ENCODE data around the gene TENM3. TPM values are rescaled to one million over a fixed set of nuclear protein-coding genes. Genes with fewer than 3 reads are reported as not detected.

The TENM3 gene
- total RNA-seq, 2 experiments from 2014 or later, result not detected

DNA sequence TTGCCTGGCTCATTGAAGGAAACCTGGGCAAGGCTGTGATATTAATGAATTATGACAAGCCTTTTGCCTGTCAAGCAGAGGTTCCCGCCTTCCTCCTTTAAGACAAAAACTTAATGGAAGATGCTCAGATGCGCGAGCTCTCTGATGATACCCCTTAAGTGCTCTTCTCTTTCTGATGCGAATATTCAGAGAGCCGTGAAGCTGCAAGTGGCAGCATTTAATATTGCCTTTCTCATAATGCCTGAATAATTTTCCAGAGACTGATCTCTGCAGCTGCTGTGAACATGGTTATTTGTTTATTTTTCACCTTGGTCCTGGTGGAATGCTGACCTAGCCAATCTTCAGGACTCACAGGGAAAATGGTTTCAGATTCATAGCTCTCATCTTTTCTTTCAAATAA is 251.8 kb downstream of the TENM3 start:
- intact Hi-C loops (cut with micrococcal nuclease; ENCODE audit: unreplicated experiment), result no loop called here
- no peak for TF ChIP-seq EZH2phosphoT487 (IDR thresholded peaks at IDR 0.05; ENCODE audit: borderline replicate concordance, low read depth, low read length)
- TF ChIP-seq, protein P1, sequence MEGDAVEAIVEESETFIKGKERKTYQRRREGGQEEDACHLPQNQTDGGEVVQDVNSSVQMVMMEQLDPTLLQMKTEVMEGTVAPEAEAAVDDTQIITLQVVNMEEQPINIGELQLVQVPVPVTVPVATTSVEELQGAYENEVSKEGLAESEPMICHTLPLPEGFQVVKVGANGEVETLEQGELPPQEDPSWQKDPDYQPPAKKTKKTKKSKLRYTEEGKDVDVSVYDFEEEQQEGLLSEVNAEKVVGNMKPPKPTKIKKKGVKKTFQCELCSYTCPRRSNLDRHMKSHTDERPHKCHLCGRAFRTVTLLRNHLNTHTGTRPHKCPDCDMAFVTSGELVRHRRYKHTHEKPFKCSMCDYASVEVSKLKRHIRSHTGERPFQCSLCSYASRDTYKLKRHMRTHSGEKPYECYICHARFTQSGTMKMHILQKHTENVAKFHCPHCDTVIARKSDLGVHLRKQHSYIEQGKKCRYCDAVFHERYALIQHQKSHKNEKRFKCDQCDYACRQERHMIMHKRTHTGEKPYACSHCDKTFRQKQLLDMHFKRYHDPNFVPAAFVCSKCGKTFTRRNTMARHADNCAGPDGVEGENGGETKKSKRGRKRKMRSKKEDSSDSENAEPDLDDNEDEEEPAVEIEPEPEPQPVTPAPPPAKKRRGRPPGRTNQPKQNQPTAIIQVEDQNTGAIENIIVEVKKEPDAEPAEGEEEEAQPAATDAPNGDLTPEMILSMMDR (conservative IDR thresholded peaks at IDR 0.05; ENCODE audit: low read length), result no peak
- Histone ChIP-seq H3K27ac (ENCODE audit: low read depth, low read length, poor library complexity, severe bottlenecking) (no peak overlapping the region), H3K4me3 (ENCODE audit: low read depth, low read length, poor library complexity, severe bottlenecking) (no peak overlapping the region), H2AFZ (ENCODE audit: low read length) (no peak overlapping the region), H4K20me1 (ENCODE audit: insufficient read depth, low read length) (no peaks in the 10 kb centered on the region), H3K4me2 (ENCODE audit: low read length) (no peak overlapping the region), H3K9me3 (ENCODE audit: low read length) (no peaks in the 10 kb centered on the region), H3K36me3 (ENCODE audit: insufficient read depth, low read length) (no peaks in the 10 kb centered on the region), H3K9me2 (ENCODE audit: insufficient read depth, low read length) (no peaks in the 10 kb centered on the region), H3K4me1 (ENCODE audit: insufficient read depth, low read length, poor library complexity, severe bottlenecking) (no peaks in the 10 kb centered on the region), H3K79me2 (ENCODE audit: insufficient read depth, low read depth, low read length) (no peaks in the 10 kb centered on the region)
- no TSS peak for BruUV-seq (replicated peaks)
- CTCF ChIA-PET (ENCODE audit: unreplicated experiment), result no interaction called here
- POLR2A ChIA-PET, result interaction anchor here (0.6 kb wide), 1 partner anchor 162 kb away, joined by 3 read pairs; no protein-coding TSS in a partner anchor
- no peak for DNase-seq (ENCODE audit: low spot score)

DNA sequence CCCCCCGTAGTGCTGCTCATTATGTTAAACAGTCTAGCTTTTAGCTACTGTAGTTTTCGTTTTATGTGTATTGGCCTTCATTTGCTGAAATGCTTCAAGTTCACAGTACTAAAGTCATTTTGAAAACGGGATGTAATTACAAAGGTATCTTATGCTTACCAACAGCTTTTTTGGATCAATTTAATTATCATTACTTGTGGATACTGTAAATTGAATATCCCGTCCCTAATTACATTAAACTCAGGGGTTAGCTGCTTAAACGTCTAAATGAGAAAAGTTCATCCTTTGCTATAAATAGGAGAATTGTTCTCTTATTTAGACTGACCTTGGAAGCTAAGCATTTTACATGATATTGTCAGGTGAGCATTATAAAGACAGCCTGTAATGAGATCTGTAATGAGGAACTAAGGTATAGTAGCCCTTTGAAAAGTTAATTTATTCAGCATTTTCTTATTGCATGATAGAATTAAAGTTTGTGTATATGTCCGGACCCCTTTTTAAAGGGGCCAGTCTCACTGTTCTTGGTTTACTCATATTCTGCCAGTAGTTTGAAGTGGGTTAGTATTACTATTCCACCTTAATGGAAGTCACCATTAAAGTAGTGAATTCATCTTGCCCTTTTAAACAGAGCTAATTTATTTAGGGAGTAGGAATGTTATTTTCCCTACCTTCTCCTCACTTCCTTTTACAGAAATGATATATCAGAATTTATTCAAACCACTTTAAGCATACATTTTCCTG is 252.6 kb downstream of the TENM3 start:
- no TSS peak for BruUV-seq (replicated peaks)
- Histone ChIP-seq H3K9me3 (ENCODE audit: low read length) (no peaks in the 10 kb centered on the region), H4K20me1 (ENCODE audit: insufficient read depth, low read length) (no peaks in the 10 kb centered on the region), H3K4me2 (ENCODE audit: low read length) (no peak overlapping the region), H3K4me1 (ENCODE audit: insufficient read depth, low read length, poor library complexity, severe bottlenecking) (no peaks in the 10 kb centered on the region), H2AFZ (ENCODE audit: low read length) (no peak overlapping the region), H3K36me3 (ENCODE audit: insufficient read depth, low read length) (no peaks in the 10 kb centered on the region), H3K27ac (ENCODE audit: low read depth, low read length, poor library complexity, severe bottlenecking) (no peak overlapping the region), H3K79me2 (ENCODE audit: insufficient read depth, low read depth, low read length) (no peaks in the 10 kb centered on the region), H3K9me2 (ENCODE audit: insufficient read depth, low read length) (no peaks in the 10 kb centered on the region), H3K4me3 (ENCODE audit: low read depth, low read length, poor library complexity, severe bottlenecking) (no peak overlapping the region)
- POLR2A ChIA-PET, result no interaction called here
- no peak for DNase-seq (ENCODE audit: low spot score)
- CTCF ChIA-PET (ENCODE audit: unreplicated experiment), result no interaction called here
- intact Hi-C loops (cut with micrococcal nuclease; ENCODE audit: unreplicated experiment), result no loop called here
- no peak for TF ChIP-seq EZH2phosphoT487 (IDR thresholded peaks at IDR 0.05; ENCODE audit: borderline replicate concordance, low read depth, low read length)
- TF ChIP-seq, protein P1 (conservative IDR thresholded peaks at IDR 0.05; ENCODE audit: low read length), result no peak

DNA sequence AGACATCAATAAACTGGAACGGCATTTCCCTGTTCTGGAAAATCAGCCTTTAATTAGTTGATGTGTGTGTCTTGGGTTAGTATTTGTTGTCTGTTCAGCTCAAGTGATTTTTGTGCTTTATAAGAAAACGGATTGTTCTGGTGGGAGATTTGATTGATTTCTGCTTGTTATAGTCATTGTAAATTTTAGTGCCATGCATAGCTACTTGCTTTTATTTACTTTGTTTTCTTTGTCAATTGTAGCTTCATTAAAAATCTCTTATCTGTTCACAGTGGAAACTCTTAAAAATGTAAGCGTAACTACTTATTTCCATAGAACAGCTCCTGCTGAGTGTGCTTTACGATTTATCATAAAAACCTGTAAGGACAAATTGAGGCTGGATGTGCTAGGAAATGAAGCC is 253.2 kb downstream of the TENM3 start:
- ChIA-PET POLR2A (interaction anchor here (0.6 kb wide), 1 partner anchor 371 kb away, joined by 4 read pairs; no protein-coding TSS in a partner anchor), CTCF (ENCODE audit: unreplicated experiment) (no interaction called here)
- BruUV-seq (replicated peaks), result no TSS peak

More for the DNA sequence above, 253.2 kb downstream of the TENM3 start:
- H3K9me2 ChIP-seq (ENCODE audit: insufficient read depth, low read length), result no peaks in the 10 kb centered on the region
- H2AFZ ChIP-seq (ENCODE audit: low read length), result no peak overlapping the region
- intact Hi-C loops (cut with micrococcal nuclease; ENCODE audit: unreplicated experiment), result no loop called here
- DNase-seq (ENCODE audit: low spot score), result no peak
- no peak overlapping the region for H3K27ac ChIP-seq (ENCODE audit: low read depth, low read length, poor library complexity, severe bottlenecking)
- H3K79me2 ChIP-seq (ENCODE audit: insufficient read depth, low read depth, low read length), result no peaks in the 10 kb centered on the region
- no peak for TF ChIP-seq EZH2phosphoT487 (IDR thresholded peaks at IDR 0.05; ENCODE audit: borderline replicate concordance, low read depth, low read length)
- TF ChIP-seq, protein P1 (conservative IDR thresholded peaks at IDR 0.05; ENCODE audit: low read length), result no peak
- no peaks in the 10 kb centered on the region for H3K9me3 ChIP-seq (ENCODE audit: low read length)
- H3K4me3 ChIP-seq (ENCODE audit: low read depth, low read length, poor library complexity, severe bottlenecking), result no peak overlapping the region
- no peaks in the 10 kb centered on the region for H3K36me3 ChIP-seq (ENCODE audit: insufficient read depth, low read length)
- H3K4me1 ChIP-seq (ENCODE audit: insufficient read depth, low read length, poor library complexity, severe bottlenecking), result no peaks in the 10 kb centered on the region
- no peak overlapping the region for H3K4me2 ChIP-seq (ENCODE audit: low read length)
- no peaks in the 10 kb centered on the region for H4K20me1 ChIP-seq (ENCODE audit: insufficient read depth, low read length)

All from OCI-LY7 (cell line).